ENCODE measurements around the gene TSPEAR.

- TF ChIP-seq, protein P1, sequence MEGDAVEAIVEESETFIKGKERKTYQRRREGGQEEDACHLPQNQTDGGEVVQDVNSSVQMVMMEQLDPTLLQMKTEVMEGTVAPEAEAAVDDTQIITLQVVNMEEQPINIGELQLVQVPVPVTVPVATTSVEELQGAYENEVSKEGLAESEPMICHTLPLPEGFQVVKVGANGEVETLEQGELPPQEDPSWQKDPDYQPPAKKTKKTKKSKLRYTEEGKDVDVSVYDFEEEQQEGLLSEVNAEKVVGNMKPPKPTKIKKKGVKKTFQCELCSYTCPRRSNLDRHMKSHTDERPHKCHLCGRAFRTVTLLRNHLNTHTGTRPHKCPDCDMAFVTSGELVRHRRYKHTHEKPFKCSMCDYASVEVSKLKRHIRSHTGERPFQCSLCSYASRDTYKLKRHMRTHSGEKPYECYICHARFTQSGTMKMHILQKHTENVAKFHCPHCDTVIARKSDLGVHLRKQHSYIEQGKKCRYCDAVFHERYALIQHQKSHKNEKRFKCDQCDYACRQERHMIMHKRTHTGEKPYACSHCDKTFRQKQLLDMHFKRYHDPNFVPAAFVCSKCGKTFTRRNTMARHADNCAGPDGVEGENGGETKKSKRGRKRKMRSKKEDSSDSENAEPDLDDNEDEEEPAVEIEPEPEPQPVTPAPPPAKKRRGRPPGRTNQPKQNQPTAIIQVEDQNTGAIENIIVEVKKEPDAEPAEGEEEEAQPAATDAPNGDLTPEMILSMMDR (IDR thresholded peaks at IDR 0.05; ENCODE audit: low read depth, low read length): no peak
- no peak for TF ChIP-seq POLR2A (IDR thresholded peaks at IDR 0.05; ENCODE audit: extremely low read depth, insufficient read length)
Measured at GRCh38 chr21:44615466-44615865, 95.9 kb downstream of the TSPEAR start.

Data from NB4 (cell line).